Endothelial cell of umbilical vein (primary cell): ENCODE measurements around the gene RTL5. TPM values are rescaled to one million over a fixed set of nuclear protein-coding genes. Genes with fewer than 3 reads are reported as not detected.

ENCODE experiments used
- BruUV-seq: library from RNA; stranded (reverse); fragments of 400-500 nt; replicated peaks from 2 replicates; lab custom pipeline; 2021; lab: Mats Ljungman, UMichigan
- CTCF ChIA-PET: fragments of 300-600, 350-600 bp; sonication (Branson Sonifier 250); formaldehyde crosslinking; loops from one replicate; lab custom pipeline; 2021; ENCODE audit warnings: antibody characterized with exemption, inconsistent platforms; lab: Charles Lee
- POLR2A ChIA-PET: fragments of 300-600, 350-600 bp; sonication (Branson Sonifier 250); formaldehyde crosslinking; loops from one replicate; lab custom pipeline; 2021; ENCODE audit warnings: antibody characterized with exemption, inconsistent platforms; lab: Charles Lee
- DNase-seq: peaks from one replicate; pipeline ENCODE4 v3.0.0-alpha.2; 2011; ENCODE audit warnings: low read depth, low spot score
- FAIRE-seq: peaks from 2 replicates; lab custom pipeline; 2011; peaks lifted over from hg19 to GRCh38; lab: Jason Lieb, UNC
- H2AFZ ChIP-seq: 2 replicates; pipeline ENCODE4 v1.6.0; 2012; ENCODE audit warnings: low read depth, low read length, control low read depth, inconsistent platforms
- H3K27ac ChIP-seq: 2 replicates; pipeline ENCODE4 v1.5.1; 2011; ENCODE audit warnings: low read depth, mild to moderate bottlenecking, control low read depth, low read length, moderate library complexity; ENCODE audit not compliant: insufficient read depth
- H3K27me3 ChIP-seq, 2 experiments: 2 replicates each; pipeline versions ENCODE4 v1.6.0 to v1.6.1; 2011; ENCODE audit warnings: low read length in 2 of 2, mixed read lengths in 1 of 2; ENCODE audit not compliant: control insufficient read depth in 2 of 2, insufficient read depth in 2 of 2
- H3K36me3 ChIP-seq, 2 experiments: 2 replicates in 1 of 2; 3 replicates in 1 of 2; pipeline ENCODE4 v1.5.1; 2011; ENCODE audit warnings: low read length in 2 of 2, mild to moderate bottlenecking in 1 of 2, moderate library complexity in 1 of 2; ENCODE audit not compliant: control insufficient read depth in 2 of 2, insufficient read depth in 2 of 2; ENCODE audit errors: extremely low read depth in 1 of 2
- H3K4me1 ChIP-seq: 3 replicates; pipeline ENCODE4 v1.5.1; 2011; ENCODE audit warnings: mild to moderate bottlenecking, low read length; ENCODE audit not compliant: control insufficient read depth, insufficient read depth; ENCODE audit errors: extremely low read depth
- H3K4me2 ChIP-seq: 2 replicates; pipeline ENCODE4 v1.6.1; 2011; ENCODE audit warnings: low read length, control low read depth, mixed read lengths; ENCODE audit not compliant: insufficient read depth
- H3K4me3 ChIP-seq, 3 experiments: fragments of 200-600 bp in 1 of 3; sonication (generic), shearing (Covaris generic) in 1 of 3; replicated peaks in 1 of 3; 2 replicates each; pipeline ENCODE4 v1.5.1; 2011 to 2016; ENCODE audit warnings: control low read depth in 3 of 3, low read length in 3 of 3, mild to moderate bottlenecking in 2 of 3, inconsistent platforms in 1 of 3, low read depth in 1 of 3, moderate library complexity in 1 of 3; ENCODE audit not compliant: insufficient read depth in 1 of 3
- H3K79me2 ChIP-seq: 2 replicates; pipeline ENCODE4 v1.6.0; 2012; ENCODE audit warnings: low read length, inconsistent platforms; ENCODE audit not compliant: control insufficient read depth, insufficient read depth
- H3K9ac ChIP-seq: replicated peaks from 2 replicates; pipeline ENCODE3; 2011; ENCODE audit warnings: low read length, control low read depth; ENCODE audit not compliant: insufficient read depth; ENCODE audit errors: extremely low read depth
- H3K9me1 ChIP-seq: replicated peaks from 3 replicates; pipeline ENCODE4 v1.6.0; 2011; ENCODE audit warnings: mild to moderate bottlenecking, low read length; ENCODE audit not compliant: control insufficient read depth, insufficient read depth; ENCODE audit errors: extremely low read depth
- H3K9me3 ChIP-seq: replicated peaks from 2 replicates; pipeline ENCODE4 v1.5.1; 2012; ENCODE audit warnings: low read length, inconsistent platforms; ENCODE audit not compliant: control insufficient read depth, insufficient read depth
- H4K20me1 ChIP-seq: replicated peaks from 2 replicates; pipeline ENCODE3; 2011; ENCODE audit warnings: mild to moderate bottlenecking, low read length; ENCODE audit not compliant: control insufficient read depth, insufficient read depth; ENCODE audit errors: extremely low read depth
- EZH2 ChIP-seq: IDR thresholded peaks from 2 replicates; pipeline ENCODE4 v1.6.1; 2012; ENCODE audit warnings: borderline replicate concordance, low read depth, mild to moderate bottlenecking, moderate library complexity, low read length, inconsistent platforms; ENCODE audit not compliant: severe bottlenecking
- FOS ChIP-seq: IDR thresholded peaks from 2 replicates; pipeline ENCODE4 v1.6.1; 2011; ENCODE audit warnings: mild to moderate bottlenecking, low read length, moderate library complexity, borderline replicate concordance; ENCODE audit not compliant: insufficient read depth
- GATA2 ChIP-seq: IDR thresholded peaks from 2 replicates; pipeline ENCODE4 v1.7.0; 2011; ENCODE audit warnings: low read depth, mild to moderate bottlenecking, moderate library complexity, mixed read lengths, low read length; ENCODE audit not compliant: insufficient read length, insufficient read depth
- JUN ChIP-seq: IDR thresholded peaks from 2 replicates; pipeline ENCODE4 v1.6.1; 2011; ENCODE audit warnings: borderline replicate concordance, low read depth; ENCODE audit not compliant: insufficient read length, insufficient read depth
- MYC ChIP-seq: IDR thresholded peaks from one replicate; pipeline ENCODE4 v1.6.1; 2011; ENCODE audit warnings: mild to moderate bottlenecking, low read depth, low read length
- POLR2A ChIP-seq: IDR thresholded peaks from 2 replicates; pipeline ENCODE4 v1.6.1; 2012; ENCODE audit warnings: low read depth, mild to moderate bottlenecking, control low read depth, low read length
- POLR2AphosphoS5 ChIP-seq: IDR thresholded peaks from 2 replicates; pipeline ENCODE4 v1.6.1; 2012; ENCODE audit warnings: low read depth, mild to moderate bottlenecking, control low read depth, low read length, moderate library complexity; ENCODE audit not compliant: insufficient read depth
- dilution Hi-C: fragments of 300-500 bp; cut with MboI; formaldehyde crosslinking; loops from one replicate; pipeline ENCODE4 v1.15.0; 2019; ENCODE audit warnings: low sequenced_read_pairs; ENCODE audit not compliant: extremely low pct_ligation_motif_present
- intact Hi-C: fragments of 100-400 bp; cut with micrococcal nuclease; formaldehyde crosslinking; loops from one replicate; pipeline ENCODE4 v1.10.0; 2022
- polyA plus RNA-seq, 4 experiments: library from polyadenylated mRNA; depleted of rRNA in 3 of 4; stranded (reverse) in 3 of 4; unstranded in 1 of 4; fragments of >200 nt; gene quantifications; 2 replicates each; pipeline versions ENCODE4 v1.2.1 to v1.2.3, GENCODE V29; 2011 to 2012; ENCODE audit warnings: missing spikeins in 1 of 4
- total RNA-seq: library from RNA; stranded (reverse); gene quantifications from 2 replicates; pipeline ENCODE4 v1.2.3, GENCODE V29; 2021
- TF ChIP-seq, protein P1 (sequence below), 2 donors: IDR thresholded peaks; 1 replicate in 1 of 2; 2 replicates in 1 of 2; pipeline ENCODE4 v1.5.1; 2011; ENCODE audit warnings: low read length in 2 of 2, mild to moderate bottlenecking in 2 of 2, moderate library complexity in 2 of 2, control low read depth in 1 of 2, inconsistent platforms in 1 of 2, low read depth in 1 of 2; ENCODE audit not compliant: insufficient read depth in 1 of 2; ENCODE audit errors: extremely low read depth in 1 of 2
- TF ChIP-seq, protein P2 (sequence below): IDR thresholded peaks from 2 replicates; pipeline ENCODE4 v1.6.1; 2011; ENCODE audit not compliant: insufficient read depth, insufficient read length

RTL5 gene
- total and polyA plus RNA-seq, 2 donors (not counting 3 experiments of a cell fraction or from before 2014, with no cell fraction given) = 1.0 to 1.7 TPM

DNA sequence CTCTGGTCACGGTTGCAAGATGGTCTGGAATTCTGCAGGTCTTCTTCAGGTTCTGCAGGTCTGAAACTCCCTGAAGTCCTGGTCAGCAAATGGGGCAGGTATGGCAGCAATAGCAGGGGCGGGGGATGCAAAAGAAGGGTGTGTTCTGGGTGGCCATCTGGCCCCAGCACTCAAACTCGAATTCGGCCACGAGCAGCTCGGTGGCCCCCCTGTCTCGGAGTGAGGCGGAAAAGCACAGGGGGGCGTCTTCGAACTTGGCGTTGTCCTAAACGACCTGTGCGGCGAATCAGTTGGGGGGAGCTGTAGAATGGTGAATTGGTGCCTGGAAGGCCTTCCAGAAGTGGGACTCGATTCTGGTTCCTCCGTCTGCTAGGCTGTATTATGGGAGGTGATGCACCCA lies 2.1 kb downstream of the RTL5 start:
- intact Hi-C loops = loop anchor here (5.0 kb wide), 1 partner anchor 53 kb away; the partner anchor contains the start of gene PIN4
- CTCF ChIA-PET = no interaction called here
- FAIRE-seq = no peak

More for the DNA sequence above, 2.1 kb downstream of the RTL5 start:
- no peak overlapping the region for H3K4me2 ChIP-seq
- no peak for TF ChIP-seq EZH2
- no peak for TF ChIP-seq MYC
- TF ChIP-seq POLR2AphosphoS5 = no peak
- TF ChIP-seq, protein P1, sequence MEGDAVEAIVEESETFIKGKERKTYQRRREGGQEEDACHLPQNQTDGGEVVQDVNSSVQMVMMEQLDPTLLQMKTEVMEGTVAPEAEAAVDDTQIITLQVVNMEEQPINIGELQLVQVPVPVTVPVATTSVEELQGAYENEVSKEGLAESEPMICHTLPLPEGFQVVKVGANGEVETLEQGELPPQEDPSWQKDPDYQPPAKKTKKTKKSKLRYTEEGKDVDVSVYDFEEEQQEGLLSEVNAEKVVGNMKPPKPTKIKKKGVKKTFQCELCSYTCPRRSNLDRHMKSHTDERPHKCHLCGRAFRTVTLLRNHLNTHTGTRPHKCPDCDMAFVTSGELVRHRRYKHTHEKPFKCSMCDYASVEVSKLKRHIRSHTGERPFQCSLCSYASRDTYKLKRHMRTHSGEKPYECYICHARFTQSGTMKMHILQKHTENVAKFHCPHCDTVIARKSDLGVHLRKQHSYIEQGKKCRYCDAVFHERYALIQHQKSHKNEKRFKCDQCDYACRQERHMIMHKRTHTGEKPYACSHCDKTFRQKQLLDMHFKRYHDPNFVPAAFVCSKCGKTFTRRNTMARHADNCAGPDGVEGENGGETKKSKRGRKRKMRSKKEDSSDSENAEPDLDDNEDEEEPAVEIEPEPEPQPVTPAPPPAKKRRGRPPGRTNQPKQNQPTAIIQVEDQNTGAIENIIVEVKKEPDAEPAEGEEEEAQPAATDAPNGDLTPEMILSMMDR (IDR thresholded peaks at IDR 0.05; ENCODE audit: extremely low read depth in 1 of 2, insufficient read depth in 1 of 2, low read depth in 1 of 2, low read length in 2 of 2) = no peak
- no peak for TF ChIP-seq POLR2A
- TF ChIP-seq FOS = no peak
- TF ChIP-seq JUN = no peak
- TF ChIP-seq, protein P2, sequence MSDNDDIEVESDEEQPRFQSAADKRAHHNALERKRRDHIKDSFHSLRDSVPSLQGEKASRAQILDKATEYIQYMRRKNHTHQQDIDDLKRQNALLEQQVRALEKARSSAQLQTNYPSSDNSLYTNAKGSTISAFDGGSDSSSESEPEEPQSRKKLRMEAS = no peak
- TF ChIP-seq GATA2 = no peak
- BruUV-seq = no TSS peak
- H3K36me3 ChIP-seq = peaks cover 6 to 11% of the 10 kb centered on the region in 2 experiments
- no peaks in the 10 kb centered on the region for H4K20me1 ChIP-seq
- no peaks in the 10 kb centered on the region for H3K9me3 ChIP-seq
- no peaks in the 10 kb centered on the region for H3K27me3 ChIP-seq
- H3K4me3 ChIP-seq = no peak overlapping the region
- H3K9ac ChIP-seq = no peak overlapping the region
- peaks cover 9% of the 10 kb centered on the region for H3K79me2 ChIP-seq
- POLR2A ChIA-PET = no interaction called here
- no peak overlapping the region for H2AFZ ChIP-seq
- peaks cover 38% of the 10 kb centered on the region for H3K4me1 ChIP-seq
- dilution Hi-C loops = no loop called here
- no peaks in the 10 kb centered on the region for H3K9me1 ChIP-seq
- H3K27ac ChIP-seq = no peak overlapping the region
- no peak for DNase-seq
